Tibial nerve (tissue), 4 donors: ENCODE data around the gene DDX39A. TPM values are rescaled to one million over a fixed set of nuclear protein-coding genes. Genes with fewer than 3 reads are reported as not detected.
"Not testable (repeated sequence)": the region's sequence is repeated elsewhere in the genome, so short reads cannot be mapped to it uniquely, and the experiment has no call there.

Source experiments
- DNase-seq, 2 donors: peaks; one replicate each; pipeline ENCODE4 v3.0.0-alpha.2; 2019; ENCODE audit warnings: low spot score in 2 of 2
- H3K27ac ChIP-seq, 4 donors: fragments of 200-600 bp; sonication (generic) in 3 of 4; one replicate each; pipeline ENCODE4 v1.5.1; 2017 to 2019; ENCODE audit warnings: mild to moderate bottlenecking in 1 of 4
- H3K27me3 ChIP-seq, 2 donors: fragments of 200-600 bp; sonication (generic) in 1 of 2; one replicate each; pipeline versions ENCODE4 v1.5.1 to v1.6.0; 2017 to 2019
- H3K36me3 ChIP-seq, 3 donors: fragments of 200-600 bp; sonication (generic); one replicate each; pipeline ENCODE4 v1.5.1; 2018 to 2019
- H3K4me1 ChIP-seq, 4 donors: fragments of 200-600 bp; sonication (generic) in 3 of 4; one replicate each; pipeline ENCODE4 v1.5.1; 2017 to 2019
- H3K4me3 ChIP-seq, 4 donors: fragments of 200-600 bp; sonication (generic) in 3 of 4; one replicate each; pipeline ENCODE4 v1.5.1; 2017 to 2019; ENCODE audit warnings: mild to moderate bottlenecking in 1 of 4, moderate library complexity in 1 of 4
- H3K9me3 ChIP-seq, 4 donors: fragments of 200-600 bp; sonication (generic) in 3 of 4; one replicate each; pipeline ENCODE4 v1.5.1; 2017 to 2019
- EP300 ChIP-seq, 2 donors: sonication (generic); formaldehyde crosslinking; IDR thresholded peaks; one replicate each; pipeline ENCODE4 v1.6.1; 2017; ENCODE audit warnings: antibody characterized with exemption in 2 of 2, mild to moderate bottlenecking in 1 of 2
- POLR2A ChIP-seq, 2 donors: fragments of 450-650 bp; IDR thresholded peaks; one replicate each; pipeline ENCODE4 v1.6.1; 2017; ENCODE audit warnings: antibody characterized with exemption in 2 of 2, mild to moderate bottlenecking in 2 of 2, moderate library complexity in 2 of 2
- WGBS, 2 donors: methylation state at CpG; one replicate each; pipeline ENCODE4 v1.1.5; 2018; 5-methylcytosine and 5-hydroxymethylcytosine counted together
- total RNA-seq, 4 donors: library from RNA; depleted of rRNA; stranded (reverse); fragments of >200 nt; gene quantifications; one replicate each; pipeline ENCODE4 v1.1.0, GENCODE V29; 2016
- TF ChIP-seq, protein P1 (sequence below), 5 experiments: fragments of 200-600 bp in 3 of 5; fragments of 450-650 bp in 2 of 5; sonication (generic) in 3 of 5; IDR thresholded peaks; one replicate each; pipeline ENCODE4 v1.5.1; 2016 to 2019; ENCODE audit warnings: antibody characterized with exemption in 5 of 5, mild to moderate bottlenecking in 3 of 5, moderate library complexity in 2 of 5

Gene DDX39A
- total RNA-seq, 4 donors from 2014 or later: 60.7 to 136 (median 92.6) TPM

DNA sequence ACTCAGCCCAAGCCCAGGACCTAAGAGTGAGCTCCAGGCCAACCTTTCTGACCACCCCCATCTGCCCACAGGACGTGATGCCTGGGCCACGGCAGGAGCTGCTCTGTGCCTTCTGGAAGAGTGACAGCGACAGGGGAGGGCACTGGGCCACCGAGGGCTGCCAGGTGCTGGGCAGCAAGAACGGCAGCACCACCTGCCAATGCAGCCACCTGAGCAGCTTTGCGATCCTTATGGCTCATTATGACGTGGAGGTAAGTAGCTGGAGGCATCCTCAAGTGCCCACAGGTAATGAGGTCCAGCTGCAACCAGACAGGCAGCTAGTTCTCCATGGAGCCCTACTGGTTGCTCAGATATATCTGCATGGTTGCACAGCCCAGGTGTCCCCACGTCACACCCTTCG, 14.8 kb downstream of the DDX39A start:
- H3K36me3 ChIP-seq: peaks cover 5 to 95% (median 25%) of the 10 kb centered on the region in 3 donors
- 84 to 93% methylated on average over 6 to 7 of the region's 9 CpGs for WGBS, 2 donors

DNA sequence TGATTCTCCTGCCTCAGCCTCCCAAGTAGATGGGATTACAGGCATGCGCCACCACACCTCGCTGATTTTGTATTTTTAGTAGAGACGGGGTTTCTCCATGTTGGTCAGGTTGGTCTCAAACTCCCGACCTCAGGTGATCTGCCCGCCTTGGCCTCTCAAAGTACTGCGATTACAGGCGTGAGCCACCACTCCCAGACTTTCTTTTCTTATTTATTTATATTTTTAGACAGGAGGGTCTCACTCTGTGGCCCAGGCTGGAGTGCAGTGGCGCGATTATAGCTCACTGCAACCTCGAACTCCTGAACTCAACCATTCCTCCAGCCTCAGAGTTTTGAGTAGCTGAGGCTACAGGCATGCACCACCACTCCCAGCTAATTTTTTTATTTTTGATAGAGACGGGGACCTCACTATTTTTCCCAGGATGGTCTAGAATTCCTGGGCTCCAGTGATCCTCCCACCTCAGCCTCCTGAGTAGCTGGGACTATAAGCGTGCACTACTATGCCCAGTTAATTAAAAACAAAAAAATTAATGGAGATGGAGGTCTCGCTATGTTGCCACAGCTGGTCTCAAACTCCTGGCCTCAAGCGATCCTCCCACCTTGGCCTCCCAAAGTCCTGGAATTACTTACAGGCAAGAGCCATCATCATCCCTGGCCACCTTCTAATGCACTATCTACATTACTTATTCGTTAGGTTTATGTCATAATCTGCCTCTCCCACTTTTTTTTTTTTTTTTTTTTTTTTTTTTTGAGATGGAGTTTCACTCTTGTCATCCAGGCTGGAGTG, 15.8 kb downstream of the DDX39A start:
- 95 to 97% methylated on average over 15 of the region's 15 CpGs for WGBS, 2 donors

More for the DNA sequence above, 14.8 kb downstream of the DDX39A start:
- Histone ChIP-seq H3K4me1 (peaks cover 0 to 16% (median 6%) of the 10 kb centered on the region in 4 donors), H3K9me3 (no peaks in the 10 kb centered on the region), H3K27ac (no peak overlapping the region), H3K27me3 (no peaks in the 10 kb centered on the region), H3K4me3 (no peak overlapping the region)
- no peak for DNase-seq
- TF ChIP-seq POLR2A (IDR thresholded peaks at IDR 0.05) (no peak), EP300 (IDR thresholded peaks at IDR 0.05) (no peak)
- TF ChIP-seq, protein P1, sequence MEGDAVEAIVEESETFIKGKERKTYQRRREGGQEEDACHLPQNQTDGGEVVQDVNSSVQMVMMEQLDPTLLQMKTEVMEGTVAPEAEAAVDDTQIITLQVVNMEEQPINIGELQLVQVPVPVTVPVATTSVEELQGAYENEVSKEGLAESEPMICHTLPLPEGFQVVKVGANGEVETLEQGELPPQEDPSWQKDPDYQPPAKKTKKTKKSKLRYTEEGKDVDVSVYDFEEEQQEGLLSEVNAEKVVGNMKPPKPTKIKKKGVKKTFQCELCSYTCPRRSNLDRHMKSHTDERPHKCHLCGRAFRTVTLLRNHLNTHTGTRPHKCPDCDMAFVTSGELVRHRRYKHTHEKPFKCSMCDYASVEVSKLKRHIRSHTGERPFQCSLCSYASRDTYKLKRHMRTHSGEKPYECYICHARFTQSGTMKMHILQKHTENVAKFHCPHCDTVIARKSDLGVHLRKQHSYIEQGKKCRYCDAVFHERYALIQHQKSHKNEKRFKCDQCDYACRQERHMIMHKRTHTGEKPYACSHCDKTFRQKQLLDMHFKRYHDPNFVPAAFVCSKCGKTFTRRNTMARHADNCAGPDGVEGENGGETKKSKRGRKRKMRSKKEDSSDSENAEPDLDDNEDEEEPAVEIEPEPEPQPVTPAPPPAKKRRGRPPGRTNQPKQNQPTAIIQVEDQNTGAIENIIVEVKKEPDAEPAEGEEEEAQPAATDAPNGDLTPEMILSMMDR (IDR thresholded peaks at IDR 0.05): no peak

DNA sequence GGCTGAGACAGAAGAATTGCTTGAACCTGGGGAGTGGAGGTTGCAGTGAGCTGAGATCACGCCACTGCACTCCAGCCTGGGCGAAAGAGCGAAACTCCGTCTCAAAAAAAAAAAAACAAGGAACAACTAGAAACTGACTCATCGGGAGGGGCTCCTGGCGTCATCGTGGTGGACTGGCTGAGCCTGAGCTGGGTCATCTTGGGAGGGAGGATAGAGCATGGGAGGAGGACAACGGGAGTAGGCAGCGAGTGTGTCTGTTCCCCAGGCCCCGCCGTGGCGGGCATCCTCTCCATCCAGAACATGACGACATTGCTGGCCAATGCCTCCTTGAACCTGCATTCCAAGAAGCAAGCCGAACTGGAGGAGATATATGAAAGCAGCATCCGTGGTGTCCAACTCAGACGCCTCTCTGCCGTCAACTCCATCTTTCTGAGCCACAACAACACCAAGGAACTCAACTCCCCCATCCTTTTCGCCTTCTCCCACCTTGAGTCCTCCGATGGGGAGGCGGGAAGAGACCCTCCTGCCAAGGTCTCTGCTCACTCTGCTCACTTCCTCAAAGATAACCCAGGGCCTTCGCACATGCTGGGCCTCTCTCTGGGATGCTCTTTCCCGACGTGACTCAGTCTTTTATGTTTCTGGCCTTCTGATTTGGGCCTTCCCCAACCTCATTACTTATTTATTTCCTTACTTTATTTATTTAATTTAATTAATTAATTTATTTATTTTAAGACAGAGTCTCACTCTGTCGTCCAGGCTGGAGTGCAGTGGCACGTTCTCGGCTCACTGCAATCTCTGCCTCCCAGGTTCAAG, 16.6 kb downstream of the DDX39A start:
- 69 to 79% methylated on average over 26 of the region's 26 CpGs for WGBS, 2 donors
- TF ChIP-seq EP300 (IDR thresholded peaks at IDR 0.05): no peak
- TF ChIP-seq, protein P1 (IDR thresholded peaks at IDR 0.05): no peak
- no peak for TF ChIP-seq POLR2A (IDR thresholded peaks at IDR 0.05)
- DNase-seq: no peak
- Histone ChIP-seq H3K9me3 (no peaks in the 10 kb centered on the region), H3K36me3 (peaks cover 0 to 87% (median 13%) of the 10 kb centered on the region in 3 donors), H3K4me1 (peaks cover 0 to 16% (median 6%) of the 10 kb centered on the region in 4 donors), H3K4me3 (no peak overlapping the region), H3K27me3 (no peaks in the 10 kb centered on the region), H3K27ac (peak overlapping the region in 1 of 4 donors; percentile 33)

More for the DNA sequence above, 15.8 kb downstream of the DDX39A start:
- not testable (repeated sequence) for DNase-seq, H3K27me3 ChIP-seq, H3K9me3 ChIP-seq, H3K27ac ChIP-seq, H3K4me3 ChIP-seq
- Histone ChIP-seq H3K36me3 (peaks cover 2 to 91% (median 16%) of the 10 kb centered on the region in 3 donors), H3K4me1 (peaks cover 0 to 16% (median 6%) of the 10 kb centered on the region in 4 donors)

DNA sequence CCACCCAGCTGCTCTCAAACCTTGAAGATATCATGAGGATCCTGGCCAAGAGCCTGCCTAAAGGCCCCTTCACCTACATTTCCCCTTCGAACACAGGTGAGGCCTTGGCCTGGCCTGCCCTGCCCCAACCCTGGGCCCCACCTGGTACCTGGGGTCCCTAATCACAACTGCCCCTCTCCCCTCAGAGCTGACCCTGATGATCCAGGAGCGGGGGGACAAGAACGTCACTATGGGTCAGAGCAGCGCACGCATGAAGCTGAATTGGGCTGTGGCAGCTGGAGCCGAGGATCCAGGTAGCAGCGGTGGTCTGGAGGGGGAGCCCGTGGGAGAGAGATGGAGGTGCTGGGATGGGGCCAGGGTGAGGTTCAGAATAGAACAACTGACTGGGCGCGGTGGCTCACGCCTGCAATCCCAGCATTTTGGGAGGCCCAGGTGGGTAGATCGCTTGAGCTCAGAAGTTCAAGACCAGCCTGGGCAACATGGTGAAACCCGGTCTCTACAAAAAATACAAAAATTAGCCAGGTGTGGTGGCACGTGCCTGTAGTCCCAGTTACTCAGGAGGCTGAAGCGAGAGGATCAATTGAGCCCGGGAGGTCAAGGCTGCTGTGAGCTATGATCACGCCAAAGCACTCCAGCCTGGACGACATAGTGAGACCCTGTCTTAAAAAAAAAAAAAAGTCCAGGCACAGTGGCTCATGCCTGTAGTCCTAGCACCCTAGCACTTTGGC, 17.5 kb downstream of the DDX39A start:
- TF ChIP-seq EP300 (IDR thresholded peaks at IDR 0.05) (no peak), POLR2A (IDR thresholded peaks at IDR 0.05) (no peak)
- TF ChIP-seq, protein P1 (IDR thresholded peaks at IDR 0.05): no peak

DNA sequence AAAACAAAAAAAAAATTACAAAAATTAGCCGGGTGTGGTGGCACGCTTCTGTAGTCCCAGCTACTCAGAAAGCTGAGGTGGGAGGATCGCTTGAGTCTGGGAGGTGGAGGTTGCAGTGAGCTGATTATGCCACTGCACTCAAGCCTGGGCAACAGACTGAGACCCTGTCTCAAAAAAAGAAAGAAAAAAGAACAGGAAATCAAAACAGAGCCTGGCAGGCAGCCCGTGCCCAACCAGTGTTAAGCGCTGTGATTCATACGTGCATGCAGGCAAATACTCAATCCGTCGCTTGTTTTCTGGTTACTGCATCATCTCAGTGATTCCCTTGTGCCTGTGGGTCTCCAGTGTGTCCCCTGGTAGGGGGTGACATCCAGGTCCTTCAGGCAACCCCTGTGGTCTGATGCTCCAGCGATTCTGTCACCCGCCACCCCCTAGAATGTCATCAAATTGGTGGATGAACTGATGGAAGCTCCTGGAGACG, 18.1 kb downstream of the DDX39A start:
- H3K9me3 ChIP-seq: no peaks in the 10 kb centered on the region
- H3K36me3 ChIP-seq: peaks cover 0 to 82% (median 13%) of the 10 kb centered on the region in 3 donors
- WGBS, 2 donors: 80 to 81% methylated on average over 11 of the region's 11 CpGs
- H3K27me3 ChIP-seq: no peaks in the 10 kb centered on the region
- peaks cover 0 to 5% (median 0%) of the 10 kb centered on the region in 4 donors for H3K4me1 ChIP-seq
- TF ChIP-seq EP300 (IDR thresholded peaks at IDR 0.05) (no peak), POLR2A (IDR thresholded peaks at IDR 0.05) (no peak)
- TF ChIP-seq, protein P1 (IDR thresholded peaks at IDR 0.05): no peak
- no peak overlapping the region for H3K4me3 ChIP-seq
- H3K27ac ChIP-seq: no peak overlapping the region
- no peak for DNase-seq

More for the DNA sequence above, 17.5 kb downstream of the DDX39A start:
- Histone ChIP-seq H3K4me3 (no peak overlapping the region), H3K27me3 (no peaks in the 10 kb centered on the region), H3K27ac (no peak overlapping the region), H3K36me3 (peaks cover 0 to 79% (median 13%) of the 10 kb centered on the region in 3 donors), H3K4me1 (peaks cover 0 to 11% (median 5%) of the 10 kb centered on the region in 4 donors), H3K9me3 (no peaks in the 10 kb centered on the region)
- no peak for DNase-seq
- WGBS, 2 donors: 95 to 96% methylated on average over 18 of the region's 18 CpGs

DNA sequence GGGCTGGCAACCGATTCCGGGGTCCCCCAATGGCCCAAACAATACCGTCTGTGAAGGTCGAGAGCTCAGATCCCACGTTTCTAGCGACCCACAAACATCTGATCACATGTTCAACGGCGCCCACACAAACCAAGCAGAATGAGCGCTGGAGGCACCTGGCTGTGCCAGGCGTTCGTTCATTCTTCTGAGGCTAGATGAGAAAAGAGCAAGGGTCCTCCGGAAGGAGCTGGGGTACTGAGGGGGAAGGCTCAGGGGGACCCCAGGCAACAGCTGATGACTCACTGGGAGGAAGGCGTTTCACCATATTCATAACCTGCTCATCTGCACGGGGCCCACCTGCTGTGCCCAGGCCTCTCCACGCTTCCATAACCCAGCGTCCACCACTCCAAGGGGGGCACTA, 22.0 kb downstream of the DDX39A start:
- not testable (repeated sequence) for H3K27ac ChIP-seq, DNase-seq, H3K9me3 ChIP-seq, H3K4me1 ChIP-seq, H3K4me3 ChIP-seq, H3K27me3 ChIP-seq
- peaks cover 0 to 83% (median 13%) of the 10 kb centered on the region in 3 donors for H3K36me3 ChIP-seq
- 80 to 85% methylated on average over 12 to 15 of the region's 16 CpGs for WGBS, 2 donors

DNA sequence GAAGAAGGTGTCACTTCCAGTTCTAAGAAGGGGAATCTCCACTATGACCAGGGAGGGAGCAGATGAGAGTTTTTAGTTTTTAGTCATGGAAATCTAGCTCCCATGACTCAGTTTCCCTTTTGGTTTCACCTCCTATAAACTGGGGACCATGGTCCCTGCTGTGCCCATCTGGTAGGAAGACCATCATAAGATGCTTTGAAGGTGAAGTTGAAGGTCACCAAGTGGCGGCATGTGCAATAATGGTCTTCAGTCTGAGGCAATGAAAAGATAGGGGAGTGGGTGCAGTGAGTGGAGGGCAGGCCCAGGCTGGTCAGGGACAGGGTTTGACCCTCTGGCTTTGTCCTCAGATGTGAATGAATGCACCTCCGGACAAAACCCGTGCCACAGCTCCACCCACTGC, 22.4 kb downstream of the DDX39A start:
- 72 to 80% methylated on average over 1 to 3 of the region's 3 CpGs for WGBS, 2 donors
- not testable (repeated sequence) for H3K4me1 ChIP-seq, H3K9me3 ChIP-seq, H3K27me3 ChIP-seq, H3K27ac ChIP-seq, H3K4me3 ChIP-seq, DNase-seq
- peaks cover 0 to 83% (median 13%) of the 10 kb centered on the region in 3 donors for H3K36me3 ChIP-seq
